ENCODE data around the gene USP8.
"Not testable (repeated sequence)": the region's sequence is repeated elsewhere in the genome, so short reads cannot be mapped to it uniquely, and the experiment has no call there.

USP8 gene

GRCh38 chr15:50424066-50424890, at the start of gene USP8:
USP8 (plus strand) TSS chr15:50424405; CDS start chr15:50439074, 14,669 bp downstream.
- TF ChIP-seq CTCF (IDR thresholded peaks at IDR 0.05; ENCODE audit: extremely low read depth, missing control alignments) = no peak
- peak; percentile 88 for DNase-seq (ENCODE audit: low spot score)

DNA sequence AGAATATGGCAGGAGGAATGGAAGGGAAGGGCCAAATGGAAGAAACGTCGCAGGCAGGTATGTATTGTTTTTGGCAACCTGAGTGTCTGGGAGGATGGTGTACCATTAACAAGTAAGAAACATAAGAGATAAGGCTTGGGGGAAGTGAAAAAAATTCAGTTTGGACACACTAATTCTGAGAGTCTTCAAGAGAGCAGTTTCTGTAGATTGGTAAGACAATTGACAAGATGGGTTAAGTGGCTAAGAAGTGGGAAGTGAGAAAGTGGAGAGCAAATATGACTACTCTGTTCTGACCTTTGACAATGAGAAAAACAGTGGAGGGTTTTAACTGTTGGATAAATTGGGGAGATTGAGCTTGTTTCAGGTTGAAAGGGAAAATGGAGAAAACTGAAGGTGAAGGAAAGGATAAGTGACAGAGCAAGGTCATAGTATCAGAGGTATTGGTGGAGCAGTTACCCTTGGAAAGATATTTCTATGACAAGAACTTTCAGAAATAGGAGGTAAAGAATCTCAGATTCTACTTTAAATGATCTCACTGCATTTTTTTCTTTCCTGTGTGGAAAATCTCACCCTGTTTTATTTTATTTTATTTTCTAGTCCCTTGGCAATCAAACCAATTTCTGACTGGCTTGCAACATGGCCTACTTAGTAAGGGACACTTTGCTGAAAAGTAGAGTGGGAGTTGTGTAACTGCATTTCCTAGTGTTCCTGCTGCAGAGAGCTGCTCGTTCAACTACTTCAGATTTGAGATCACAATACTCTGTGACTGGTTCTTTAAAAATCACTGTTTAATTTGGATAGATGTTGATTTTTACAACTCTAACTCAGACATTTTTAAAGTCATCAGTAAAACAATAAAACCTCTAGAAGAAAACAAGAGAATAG, 46.1 kb upstream of the USP8 start:
- TF ChIP-seq CTCF (IDR thresholded peaks at IDR 0.05; ENCODE audit: extremely low read depth, missing control alignments) = no peak
- peak; percentile 78 for DNase-seq (ENCODE audit: low spot score)

GRCh38 chr15:50378776-50379175, 45.4 kb upstream of the USP8 start:
- TF ChIP-seq CTCF (IDR thresholded peaks at IDR 0.05; ENCODE audit: extremely low read depth, missing control alignments) = no peak
- DNase-seq (ENCODE audit: low spot score) = no peak

DNA sequence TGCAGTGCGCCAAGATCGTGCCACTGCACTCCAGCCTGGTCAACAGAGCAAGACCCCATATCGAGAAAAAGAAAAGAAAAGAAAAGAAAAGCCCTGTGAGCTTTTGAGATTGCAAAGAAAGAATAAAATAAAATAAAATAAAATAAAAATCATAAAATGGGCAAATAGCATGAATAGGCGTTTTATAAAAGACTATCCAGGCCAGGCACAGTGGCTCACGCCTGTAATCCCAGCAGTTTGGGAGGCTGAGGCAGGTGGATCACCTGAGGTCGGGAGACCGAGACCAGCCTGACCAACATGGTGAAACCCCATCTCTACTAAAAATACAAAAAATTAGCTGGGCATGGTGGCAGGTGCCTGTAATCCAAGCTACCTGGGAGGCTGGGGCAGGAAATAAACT, 44.8 kb upstream of the USP8 start:
- not testable (repeated sequence) for DNase-seq (ENCODE audit: low spot score)

DNA sequence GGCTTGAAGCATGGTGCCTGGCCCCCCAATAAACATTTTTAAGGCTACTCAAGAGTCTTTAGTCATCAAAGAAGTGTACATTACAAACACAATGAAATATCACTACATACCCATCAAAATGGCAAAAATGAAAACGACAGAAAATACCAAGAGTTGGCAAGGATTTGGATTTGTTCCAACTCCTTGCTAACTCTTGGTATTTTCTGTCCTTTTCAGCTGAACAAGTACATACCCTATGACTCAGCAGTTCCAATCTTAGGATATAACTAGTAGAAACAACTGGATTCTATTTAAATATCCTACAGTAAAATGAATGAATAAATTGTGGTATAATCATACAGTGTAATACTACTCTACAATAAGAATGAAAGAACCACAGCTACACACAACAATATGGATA, 44.1 kb upstream of the USP8 start:
- TF ChIP-seq CTCF (IDR thresholded peaks at IDR 0.05; ENCODE audit: extremely low read depth, missing control alignments) = no peak
- no peak for DNase-seq (ENCODE audit: low spot score)

GRCh38 chr15:50381438-50381837, 42.8 kb upstream of the USP8 start:
- no peak for TF ChIP-seq CTCF (IDR thresholded peaks at IDR 0.05; ENCODE audit: extremely low read depth, missing control alignments)
- DNase-seq (ENCODE audit: low spot score) = no peak

GRCh38 chr15:50382408-50382807, 41.8 kb upstream of the USP8 start:
- DNase-seq (ENCODE audit: low spot score) = not testable (repeated sequence)

DNA sequence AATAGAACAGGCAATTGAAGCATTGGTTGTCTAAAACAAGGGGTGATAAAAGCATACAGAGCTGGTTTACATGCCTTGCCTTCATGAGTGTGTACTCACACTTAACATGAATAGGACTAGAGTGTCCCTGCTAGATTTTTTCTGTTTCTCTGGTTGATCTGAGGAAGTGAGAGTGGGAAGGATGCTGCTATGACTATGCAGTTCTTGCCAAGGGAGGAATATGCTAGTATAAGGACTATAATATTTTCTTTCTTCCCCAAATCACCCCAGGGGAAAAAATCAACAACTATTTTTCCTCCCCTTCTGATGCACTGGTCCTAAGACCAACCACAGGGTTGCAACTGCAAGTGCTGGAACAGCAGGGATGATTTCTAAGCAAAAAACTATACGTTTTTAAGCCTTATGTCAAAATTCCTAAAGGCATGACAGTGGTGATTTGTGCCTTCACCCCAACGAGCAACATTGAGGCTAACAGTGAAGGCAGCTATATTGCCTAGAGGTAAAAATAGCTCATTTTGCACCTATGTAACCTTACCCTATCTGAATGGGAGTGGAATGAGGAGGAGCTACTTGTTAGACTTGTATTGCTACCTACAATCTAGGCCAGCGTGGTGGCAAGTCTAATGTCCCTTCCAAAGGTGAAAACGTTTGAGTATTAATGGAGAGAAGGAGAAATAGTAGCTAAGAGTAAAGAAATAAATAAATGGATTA, 33.5 kb upstream of the USP8 start:
- TF ChIP-seq CTCF (IDR thresholded peaks at IDR 0.05; ENCODE audit: extremely low read depth, missing control alignments) = no peak
- DNase-seq (ENCODE audit: low spot score) = no peak

DNA sequence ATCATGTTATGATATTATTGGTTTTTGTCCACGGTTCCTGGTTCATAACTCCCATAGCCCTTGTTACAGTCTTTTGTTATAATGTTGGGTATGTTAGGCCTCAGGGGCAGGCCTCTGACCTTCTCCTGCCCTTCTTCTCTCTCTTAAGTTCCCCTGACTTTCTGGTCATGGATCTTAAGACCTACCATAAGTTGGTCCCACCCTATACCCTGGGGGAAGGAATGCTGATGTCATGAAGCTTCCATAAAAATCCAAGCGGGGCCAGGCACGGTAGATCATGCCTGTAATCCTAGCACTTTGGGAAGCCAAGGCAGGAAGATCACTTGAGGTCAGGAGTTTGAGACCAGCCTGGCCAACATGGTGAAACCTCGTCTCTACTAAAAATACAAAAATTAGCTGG, 32.6 kb upstream of the USP8 start:
- DNase-seq (ENCODE audit: low spot score) = not testable (repeated sequence)

All from GM20000 (cell line).